PC-3 (cell line): ENCODE measurements around the gene CDKN3. TPM values are rescaled to one million over a fixed set of nuclear protein-coding genes. Genes with fewer than 3 reads are reported as not detected.
"Not testable (repeated sequence)": the region's sequence is repeated elsewhere in the genome, so short reads cannot be mapped to it uniquely, and the experiment has no call there.

Experiments
- ATAC-seq: fragments of 200-7000 bp; cut with Tn5 transposase; 2 replicates; pipeline ENCODE4 v1.9.1; 2020; ENCODE audit warnings: mild to moderate bottlenecking, moderate library complexity
- BruUV-seq: library from RNA; stranded (reverse); fragments of 400-500 nt; replicated peaks from 2 replicates; lab custom pipeline; 2021; lab: Mats Ljungman, UMichigan
- CTCF ChIA-PET: fragments of 300-600 bp; sonication (Branson Sonifier 250); formaldehyde crosslinking; loops from one replicate; lab custom pipeline; 2022; ENCODE audit warnings: antibody characterized with exemption; lab: Charles Lee
- POLR2A ChIA-PET: fragments of 300-600 bp; sonication (Branson Sonifier 250); formaldehyde crosslinking; loops from one replicate; lab custom pipeline; 2022; ENCODE audit warnings: antibody characterized with exemption; ENCODE audit not compliant: unreplicated experiment; lab: Charles Lee
- DNase-seq: peaks from one replicate; pipeline ENCODE4 v3.0.0-alpha.2; 2015
- H2AFZ ChIP-seq: fragments of 300-600 bp; sonication (generic); 2 replicates; pipeline ENCODE4 v1.6.0; 2016; ENCODE audit warnings: antibody characterized with exemption, low read length
- H3F3A ChIP-seq: fragments of 300-600 bp; sonication (generic); one replicate; pipeline ENCODE4 v1.6.0; 2017; ENCODE audit warnings: antibody characterized with exemption, low read length, control low read depth, mild to moderate bottlenecking; ENCODE audit not compliant: unreplicated experiment
- H3K27ac ChIP-seq: fragments of 300-600 bp; sonication (generic); 2 replicates; pipeline ENCODE4 v1.5.1; 2016; ENCODE audit warnings: mild to moderate bottlenecking, low read length
- H3K27me3 ChIP-seq: fragments of 300-600 bp; sonication (generic); 2 replicates; pipeline ENCODE4 v1.6.1; 2016; ENCODE audit warnings: low read length, mixed read lengths
- H3K36me3 ChIP-seq: fragments of 300-600 bp; sonication (generic); 2 replicates; pipeline ENCODE4 v1.6.1; 2016; ENCODE audit warnings: low read depth, mixed run types, low read length, mixed read lengths
- H3K4me1 ChIP-seq: fragments of 300-600 bp; sonication (generic); 2 replicates; pipeline ENCODE4 v1.5.1; 2016; ENCODE audit warnings: low read length; ENCODE audit not compliant: insufficient read depth
- H3K4me2 ChIP-seq: fragments of 300-600 bp; sonication (generic); 2 replicates; pipeline ENCODE4 v1.6.0; 2016; ENCODE audit warnings: low read length
- H3K4me3 ChIP-seq: fragments of 300-600 bp; sonication (generic); 2 replicates; pipeline ENCODE4 v1.5.1; 2016; ENCODE audit warnings: mild to moderate bottlenecking, low read length, mixed read lengths
- H3K79me2 ChIP-seq: fragments of 300-600 bp; sonication (generic); 2 replicates; pipeline ENCODE4 v1.6.1; 2017; ENCODE audit warnings: low read length, mixed read lengths
- H3K9ac ChIP-seq: fragments of 300-600 bp; sonication (generic); 2 replicates; pipeline ENCODE4 v1.6.0; 2016; ENCODE audit warnings: mild to moderate bottlenecking, low read length
- H3K9me2 ChIP-seq: fragments of 300-600 bp; sonication (generic); replicated peaks from 2 replicates; pipeline ENCODE4 v1.6.1; 2016; ENCODE audit warnings: mixed run types, low read length, mixed read lengths
- H3K9me3 ChIP-seq: fragments of 300-600 bp; sonication (generic); 2 replicates; pipeline ENCODE4 v1.6.1; 2016; ENCODE audit warnings: low read length, mixed read lengths
- H4K20me1 ChIP-seq: fragments of 300-600 bp; sonication (generic); 2 replicates; pipeline ENCODE4 v1.6.1; 2016; ENCODE audit warnings: low read length, mixed read lengths
- EZH2 ChIP-seq: fragments of 300-600 bp; sonication (generic); IDR thresholded peaks from one replicate; pipeline ENCODE4 v1.6.1; 2017; ENCODE audit warnings: antibody characterized with exemption, mild to moderate bottlenecking, low read length; ENCODE audit not compliant: unreplicated experiment
- EZH2phosphoT487 ChIP-seq: fragments of 300-600 bp; sonication (generic); IDR thresholded peaks from 2 replicates; pipeline ENCODE4 v1.6.1; 2018; ENCODE audit warnings: mild to moderate bottlenecking, antibody characterized with exemption, low read length, borderline replicate concordance
- intact Hi-C: fragments of 100-400 bp; cut with micrococcal nuclease; formaldehyde crosslinking; loops from 2 replicates; pipeline ENCODE4 v1.9.0; 2023
- total RNA-seq: library from RNA; depleted of rRNA; stranded (reverse); fragments of >200 nt; gene quantifications from 2 replicates; pipeline ENCODE4 v1.2.3, GENCODE V29; 2014
- TF ChIP-seq, protein P1 (sequence below): fragments of 300-600 bp; sonication (generic); conservative IDR thresholded peaks from 2 replicates; pipeline ENCODE4 v1.5.1; 2017; ENCODE audit warnings: antibody characterized with exemption, low read depth, mild to moderate bottlenecking, low read length

Gene CDKN3
- total RNA-seq, 1 experiment from 2014 or later: 434 TPM

GRCh38 chr14:54374117-54374884 is 22.5 kb upstream of the CDKN3 start:
- no peaks in the 10 kb centered on the region for H3K36me3 ChIP-seq
- intact Hi-C loops: no loop called here
- TF ChIP-seq EZH2phosphoT487: no peak
- TF ChIP-seq, protein P1, sequence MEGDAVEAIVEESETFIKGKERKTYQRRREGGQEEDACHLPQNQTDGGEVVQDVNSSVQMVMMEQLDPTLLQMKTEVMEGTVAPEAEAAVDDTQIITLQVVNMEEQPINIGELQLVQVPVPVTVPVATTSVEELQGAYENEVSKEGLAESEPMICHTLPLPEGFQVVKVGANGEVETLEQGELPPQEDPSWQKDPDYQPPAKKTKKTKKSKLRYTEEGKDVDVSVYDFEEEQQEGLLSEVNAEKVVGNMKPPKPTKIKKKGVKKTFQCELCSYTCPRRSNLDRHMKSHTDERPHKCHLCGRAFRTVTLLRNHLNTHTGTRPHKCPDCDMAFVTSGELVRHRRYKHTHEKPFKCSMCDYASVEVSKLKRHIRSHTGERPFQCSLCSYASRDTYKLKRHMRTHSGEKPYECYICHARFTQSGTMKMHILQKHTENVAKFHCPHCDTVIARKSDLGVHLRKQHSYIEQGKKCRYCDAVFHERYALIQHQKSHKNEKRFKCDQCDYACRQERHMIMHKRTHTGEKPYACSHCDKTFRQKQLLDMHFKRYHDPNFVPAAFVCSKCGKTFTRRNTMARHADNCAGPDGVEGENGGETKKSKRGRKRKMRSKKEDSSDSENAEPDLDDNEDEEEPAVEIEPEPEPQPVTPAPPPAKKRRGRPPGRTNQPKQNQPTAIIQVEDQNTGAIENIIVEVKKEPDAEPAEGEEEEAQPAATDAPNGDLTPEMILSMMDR: no peak
- TF ChIP-seq EZH2: no peak
- no peak overlapping the region for H3K27ac ChIP-seq
- CTCF ChIA-PET: interaction anchor here (1.3 kb wide), 1 partner anchor 46 kb away, joined by 7 read pairs; no protein-coding TSS in a partner anchor
- no peaks in the 10 kb centered on the region for H3K9me2 ChIP-seq
- H3K9me3 ChIP-seq: no peaks in the 10 kb centered on the region
- H3K4me1 ChIP-seq: peaks cover 9% of the 10 kb centered on the region
- peak overlapping the region; percentile 24; the same call in 1 of the 2 replicates for H2AFZ ChIP-seq
- H3K4me3 ChIP-seq: no peak overlapping the region
- H3K27me3 ChIP-seq: no peaks in the 10 kb centered on the region
- no TSS peak for BruUV-seq
- H3K79me2 ChIP-seq: no peaks in the 10 kb centered on the region
- no peaks in the 10 kb centered on the region for H4K20me1 ChIP-seq
- DNase-seq (peak; percentile 63), ATAC-seq (peak; percentile 89)
- POLR2A ChIA-PET: interaction anchor here (0.7 kb wide), 1 partner anchor 15 kb away, joined by 5 read pairs; no protein-coding TSS in a partner anchor
- peak overlapping the region; percentile 26 for H3K4me2 ChIP-seq
- no peak overlapping the region for H3K9ac ChIP-seq
- no peaks in the 10 kb centered on the region for H3F3A ChIP-seq

GRCh38 chr14:54377501-54377900 is 19.3 kb upstream of the CDKN3 start:
- ChIA-PET POLR2A (interaction anchor here (0.6 kb wide), 1 partner anchor 27 kb away, joined by 7 read pairs; no protein-coding TSS in a partner anchor), CTCF (interaction anchor here (0.6 kb wide), 1 partner anchor 152 kb away, joined by 6 read pairs; no protein-coding TSS in a partner anchor)
- no peaks in the 10 kb centered on the region for H3K9me2 ChIP-seq
- no peak overlapping the region for H3K4me2 ChIP-seq
- no peak for ATAC-seq
- intact Hi-C loops: no loop called here
- H3F3A ChIP-seq: no peaks in the 10 kb centered on the region
- H3K79me2 ChIP-seq: no peaks in the 10 kb centered on the region
- H3K4me1 ChIP-seq: peaks cover 9% of the 10 kb centered on the region
- no peaks in the 10 kb centered on the region for H3K27me3 ChIP-seq
- TF ChIP-seq EZH2: no peak
- no peak for TF ChIP-seq EZH2phosphoT487
- TF ChIP-seq, protein P1: no peak
- H4K20me1 ChIP-seq: no peaks in the 10 kb centered on the region
- H3K4me3 ChIP-seq: no peak overlapping the region
- no TSS peak for BruUV-seq
- no peak overlapping the region for H3K27ac ChIP-seq
- H2AFZ ChIP-seq: no peak overlapping the region
- H3K9ac ChIP-seq: no peak overlapping the region
- H3K9me3 ChIP-seq: no peaks in the 10 kb centered on the region
- no peak for DNase-seq
- H3K36me3 ChIP-seq: no peaks in the 10 kb centered on the region

- CTCF ChIA-PET, H3K9ac ChIP-seq, H3K9me2 ChIP-seq, POLR2A ChIA-PET, H3K36me3 ChIP-seq, H3K4me1 ChIP-seq, H3K27me3 ChIP-seq, DNase-seq, intact Hi-C loops, H3K9me3 ChIP-seq, H3F3A ChIP-seq, ATAC-seq, H3K27ac ChIP-seq, H4K20me1 ChIP-seq, H2AFZ ChIP-seq, BruUV-seq, H3K4me2 ChIP-seq, H3K4me3 ChIP-seq, H3K79me2 ChIP-seq: not testable (repeated sequence)
Measured at GRCh38 chr14:54378893-54379292, 17.9 kb upstream of the CDKN3 start.

DNA sequence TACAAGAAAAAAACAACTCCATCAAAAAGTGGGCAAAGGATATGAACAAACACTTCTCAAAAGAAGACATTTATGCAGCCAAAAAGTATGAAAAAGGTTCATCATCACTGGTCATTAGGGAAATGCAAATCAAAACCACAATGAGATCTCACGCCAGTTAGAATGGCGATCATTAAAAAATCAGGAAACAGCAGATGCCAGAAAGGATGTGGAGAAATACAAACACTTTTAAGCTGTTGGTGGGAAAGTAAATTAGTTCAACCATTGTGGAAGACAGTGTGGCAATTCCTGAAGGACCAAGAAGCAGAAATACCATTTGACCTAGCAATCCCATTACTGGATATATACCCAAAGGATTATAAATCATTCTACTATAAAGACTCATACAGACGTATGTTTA is 16.2 kb upstream of the CDKN3 start:
- H3K4me2 ChIP-seq, H3K27ac ChIP-seq, H3K9me3 ChIP-seq, H3K9me2 ChIP-seq, H3K4me3 ChIP-seq, BruUV-seq, intact Hi-C loops, H3K27me3 ChIP-seq, H3K36me3 ChIP-seq, DNase-seq, CTCF ChIA-PET, H4K20me1 ChIP-seq, H2AFZ ChIP-seq, POLR2A ChIA-PET, H3F3A ChIP-seq, H3K9ac ChIP-seq, ATAC-seq, H3K79me2 ChIP-seq, H3K4me1 ChIP-seq: not testable (repeated sequence)
